Measurements from ENCODE around the gene STEAP1B. TPM values are rescaled to one million over a fixed set of nuclear protein-coding genes. Genes with fewer than 3 reads are reported as not detected.
A peak's percentile ranks its signal among the peaks of the same experiment; 100 is the strongest.

The STEAP1B gene
- total RNA-seq, 1 experiment from 2014 or later: 3.2 TPM

DNA sequence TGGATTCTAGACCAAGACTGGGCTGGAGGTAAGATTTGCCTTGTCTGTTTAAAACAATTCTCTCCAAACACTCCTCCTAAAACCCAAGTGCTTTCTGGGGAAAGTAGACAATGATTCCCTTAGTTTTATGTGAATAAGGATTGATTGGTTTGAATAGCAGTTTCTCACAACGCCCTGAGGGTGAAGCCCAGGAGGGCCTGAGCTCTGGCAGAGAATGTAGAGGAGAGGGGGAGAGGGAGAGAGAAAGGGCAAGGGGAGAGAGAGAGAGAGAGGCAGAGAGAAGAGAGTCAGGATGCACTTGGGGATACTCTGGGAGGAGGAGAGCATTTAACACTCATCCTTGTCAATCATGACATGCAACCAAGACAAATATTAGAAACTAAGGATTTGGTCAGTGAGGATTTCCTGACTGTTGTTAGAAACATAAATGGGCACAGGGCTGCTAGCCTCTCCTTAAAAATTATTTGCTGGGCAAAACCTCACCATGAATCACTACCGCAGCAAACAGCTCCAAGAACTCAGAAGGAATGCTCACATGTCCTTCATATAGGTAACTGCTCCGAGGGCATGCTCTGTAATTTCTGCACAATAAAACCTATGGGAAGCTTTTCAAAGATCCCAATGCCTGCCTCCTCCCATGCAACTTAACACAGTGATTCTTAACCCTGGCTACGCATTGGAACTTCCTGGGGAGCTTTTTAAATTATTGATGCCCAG is 87.9 kb downstream of the STEAP1B start:
- Histone ChIP-seq H4K20me1 (ENCODE audit: control insufficient read depth, insufficient read depth, insufficient read length) (no peaks in the 10 kb centered on the region), H4K5ac (ENCODE audit: insufficient read length, low read depth, low read length) (no peak overlapping the region), H2AFZ (ENCODE audit: low read length) (no peak overlapping the region), H3K23me2 (ENCODE audit: insufficient read length, low read depth, low read length, poor library complexity, severe bottlenecking) (no peaks in the 10 kb centered on the region), H3K9ac (ENCODE audit: extremely low read depth, insufficient read length, low read length) (no peak overlapping the region), H4K91ac (ENCODE audit: insufficient read length, low read depth, low read length) (no peak overlapping the region), H3K4ac (ENCODE audit: low read depth, low read length) (no peak overlapping the region), H2BK20ac (ENCODE audit: low read depth, low read length, poor library complexity, severe bottlenecking) (no peak overlapping the region), H3K4me1 (ENCODE audit: insufficient read depth, low read length) (no peaks in the 10 kb centered on the region; the same call in 1 of the 2 replicates), H2BK15ac (ENCODE audit: low read depth, low read length) (no peak overlapping the region), H3K18ac (ENCODE audit: insufficient read length, low read depth, low read length) (no peak overlapping the region), H3K27me3 (ENCODE audit: insufficient read depth, low read length) (no peaks in the 10 kb centered on the region), H3K4me2 (ENCODE audit: insufficient read depth, insufficient read length, low read length) (no peak overlapping the region), H3K9me3 (ENCODE audit: control insufficient read depth, low read depth, low read length) (no peaks in the 10 kb centered on the region), H3K56ac (ENCODE audit: insufficient read length, low read depth, low read length) (no peak overlapping the region), H3K79me2 (ENCODE audit: insufficient read depth, low read length) (no peaks in the 10 kb centered on the region), H4K8ac (replicated peaks; ENCODE audit: insufficient read length, low read depth, low read length) (no peak overlapping the region), H2BK120ac (ENCODE audit: low read depth, low read length, poor library complexity, severe bottlenecking) (no peak overlapping the region), H3K27ac (ENCODE audit: insufficient read length, low read depth, low read length) (no peak overlapping the region), H3K23ac (ENCODE audit: insufficient read length, low read depth, low read length) (no peak overlapping the region), H2AK5ac (ENCODE audit: insufficient read length, low read length) (no peak overlapping the region), H3K79me1 (ENCODE audit: insufficient read depth, low read depth, low read length, poor library complexity, severe bottlenecking) (no peaks in the 10 kb centered on the region), H2BK12ac (ENCODE audit: insufficient read length, low read depth, low read length) (no peak overlapping the region), H3T11ph (ENCODE audit: low read length) (no peak overlapping the region), H2BK5ac (ENCODE audit: insufficient read length, low read length) (no peak overlapping the region), H3K14ac (ENCODE audit: insufficient read depth, low read length) (no peak overlapping the region)
- DNase-seq: no peak
- Mint-ChIP-seq H3K4me1 (peaks cover 15 to 16% of the 10 kb centered on the region in 2 experiments), H3K27ac (peak overlapping the region in 2 of 3 experiments; percentile 15 to 53; a peak in 5 of 7 replicates), H3K36me3 (ENCODE audit: insufficient read depth in 1 of 3, low read depth in 3 of 3) (no peaks in the 10 kb centered on the region), H3K4me3 (no peak overlapping the region), H3K27me3 (ENCODE audit: low read depth) (no peaks in the 10 kb centered on the region), H3K9me3 (no peaks in the 10 kb centered on the region)
- no CpG with 5 or more reads among the region's 4 CpGs for WGBS (ENCODE audit: extremely low coverage, insufficient read length, low lambda C conversion rate)
- TF ChIP-seq, protein P1, sequence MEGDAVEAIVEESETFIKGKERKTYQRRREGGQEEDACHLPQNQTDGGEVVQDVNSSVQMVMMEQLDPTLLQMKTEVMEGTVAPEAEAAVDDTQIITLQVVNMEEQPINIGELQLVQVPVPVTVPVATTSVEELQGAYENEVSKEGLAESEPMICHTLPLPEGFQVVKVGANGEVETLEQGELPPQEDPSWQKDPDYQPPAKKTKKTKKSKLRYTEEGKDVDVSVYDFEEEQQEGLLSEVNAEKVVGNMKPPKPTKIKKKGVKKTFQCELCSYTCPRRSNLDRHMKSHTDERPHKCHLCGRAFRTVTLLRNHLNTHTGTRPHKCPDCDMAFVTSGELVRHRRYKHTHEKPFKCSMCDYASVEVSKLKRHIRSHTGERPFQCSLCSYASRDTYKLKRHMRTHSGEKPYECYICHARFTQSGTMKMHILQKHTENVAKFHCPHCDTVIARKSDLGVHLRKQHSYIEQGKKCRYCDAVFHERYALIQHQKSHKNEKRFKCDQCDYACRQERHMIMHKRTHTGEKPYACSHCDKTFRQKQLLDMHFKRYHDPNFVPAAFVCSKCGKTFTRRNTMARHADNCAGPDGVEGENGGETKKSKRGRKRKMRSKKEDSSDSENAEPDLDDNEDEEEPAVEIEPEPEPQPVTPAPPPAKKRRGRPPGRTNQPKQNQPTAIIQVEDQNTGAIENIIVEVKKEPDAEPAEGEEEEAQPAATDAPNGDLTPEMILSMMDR (conservative IDR thresholded peaks at IDR 0.05): no peak
